Upper lobe of left lung (tissue), 6 donors: ENCODE data around the gene LRIG3. TPM values are rescaled to one million over a fixed set of nuclear protein-coding genes. Genes with fewer than 3 reads are reported as not detected.
"Not testable (repeated sequence)": the region's sequence is repeated elsewhere in the genome, so short reads cannot be mapped to it uniquely, and the experiment has no call there.

Experiments
- ATAC-seq, 2 donors: fragments of 200-7000 bp; cut with Tn5 transposase; one replicate each; pipeline ENCODE4 v1.9.1; 2022; ENCODE audit warnings: mild to moderate bottlenecking in 2 of 2, moderate library complexity in 2 of 2; ENCODE audit not compliant: low FRiP score in 2 of 2
- DNase-seq, 2 donors: peaks; one replicate each; pipeline ENCODE4 v3.0.0-alpha.2; 2019 to 2020
- H3K27ac ChIP-seq, 4 donors: fragments of 200-600 bp; sonication (generic); one replicate each; pipeline ENCODE4 v1.5.1; 2016 to 2019
- H3K27me3 ChIP-seq, 4 donors: fragments of 200-600 bp; sonication (generic); one replicate each; pipeline ENCODE4 v1.5.1; 2017 to 2019
- H3K36me3 ChIP-seq, 4 donors: fragments of 200-600 bp; sonication (generic); one replicate each; pipeline ENCODE4 v1.5.1; 2016 to 2019
- H3K4me1 ChIP-seq, 4 donors: fragments of 200-600 bp; sonication (generic); one replicate each; pipeline ENCODE4 v1.5.1; 2018 to 2019
- H3K4me3 ChIP-seq, 4 donors: fragments of 200-600 bp; sonication (generic); one replicate each; pipeline ENCODE4 v1.5.1; 2017 to 2019; ENCODE audit warnings: mild to moderate bottlenecking in 2 of 4, moderate library complexity in 1 of 4
- H3K9me3 ChIP-seq, 4 donors: fragments of 200-600 bp; sonication (generic); one replicate each; pipeline ENCODE4 v1.5.1; 2018 to 2019
- CTCF ChIP-seq, 6 experiments: fragments of 450-650 bp in 4 of 6; fragments of 200-600 bp in 2 of 6; sonication (generic) in 2 of 6; IDR thresholded peaks; one replicate each; pipeline ENCODE4 v1.5.1; 2016 to 2019; ENCODE audit warnings: antibody characterized with exemption in 6 of 6
- EP300 ChIP-seq, 4 donors: sonication (generic); formaldehyde crosslinking; IDR thresholded peaks; one replicate each; pipeline ENCODE4 v1.5.1; 2017; ENCODE audit warnings: antibody characterized with exemption in 4 of 4, control low read depth in 2 of 4
- POLR2A ChIP-seq, 4 donors: fragments of 450-650 bp; IDR thresholded peaks; one replicate each; pipeline ENCODE4 v1.5.1; 2016 to 2017; ENCODE audit warnings: antibody characterized with exemption in 4 of 4, mild to moderate bottlenecking in 2 of 4
- POLR2AphosphoS5 ChIP-seq, 2 donors: sonication (generic); formaldehyde crosslinking; IDR thresholded peaks; one replicate each; pipeline ENCODE4 v1.5.1; 2017; ENCODE audit warnings: antibody characterized with exemption in 2 of 2
- WGBS, 2 donors: methylation state at CpG; one replicate each; pipeline ENCODE4 v1.1.5; 2017 to 2018; 5-methylcytosine and 5-hydroxymethylcytosine counted together
- total RNA-seq, 6 donors: library from RNA; depleted of rRNA in 4 of 6; stranded (reverse); fragments of >200 nt in 4 of 6; gene quantifications; one replicate each; pipeline versions ENCODE4 v1.1.0 to v1.2.1, GENCODE V29; 2016 to 2021
- donor health status: DM: no; HTN: no; CAD: no; lungs with moderate emphysema.
- donor health status: DM: no; HTN: yes; CAD: no; lungs with severe emphysema.

The LRIG3 gene
- total RNA-seq, 6 donors from 2014 or later, result 18.3 to 91.8 (median 33.1) TPM

DNA sequence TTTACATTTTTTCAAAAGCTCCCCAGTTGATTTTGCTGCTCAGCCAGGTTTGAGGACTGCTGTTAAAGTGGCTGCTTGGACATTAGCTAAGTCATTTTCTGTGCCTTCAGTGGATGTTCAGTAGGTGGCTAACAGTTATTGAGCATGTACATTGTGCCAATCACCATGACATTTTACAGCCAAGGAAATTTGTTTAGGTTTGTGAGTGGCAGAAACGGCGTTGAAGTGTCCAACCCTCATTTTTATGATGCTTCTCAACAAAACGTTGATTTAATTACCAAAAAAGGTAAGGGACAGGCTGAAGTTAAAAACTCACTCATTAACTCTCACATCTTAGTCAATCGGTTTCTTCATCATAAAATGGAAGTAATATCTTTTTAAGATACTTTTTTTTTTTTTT is 37.0 kb upstream of the LRIG3 start:
- Histone ChIP-seq H3K4me3 (no peak overlapping the region), H3K27ac (no peak overlapping the region), H3K4me1 (no peaks in the 10 kb centered on the region), H3K9me3 (no peaks in the 10 kb centered on the region), H3K27me3 (no peaks in the 10 kb centered on the region), H3K36me3 (no peaks in the 10 kb centered on the region)
- DNase-seq (no peak), ATAC-seq (no peak)
- TF ChIP-seq EP300 (IDR thresholded peaks at IDR 0.05) (no peak), CTCF (IDR thresholded peaks at IDR 0.05) (no peak), POLR2A (IDR thresholded peaks at IDR 0.05) (no peak), POLR2AphosphoS5 (IDR thresholded peaks at IDR 0.05) (no peak)
- WGBS, 2 donors, result 82 to 84% methylated on average over 4 of the region's 4 CpGs

- H3K4me1 ChIP-seq, result no peaks in the 10 kb centered on the region
- no peak overlapping the region for H3K27ac ChIP-seq
- TF ChIP-seq POLR2A (IDR thresholded peaks at IDR 0.05) (no peak), EP300 (IDR thresholded peaks at IDR 0.05) (no peak), POLR2AphosphoS5 (IDR thresholded peaks at IDR 0.05) (no peak), CTCF (IDR thresholded peaks at IDR 0.05) (no peak)
- H3K36me3 ChIP-seq, result no peaks in the 10 kb centered on the region
- 80 to 82% methylated on average over 1 of the region's 1 CpG for WGBS, 2 donors
- no peaks in the 10 kb centered on the region for H3K9me3 ChIP-seq
- no peak for DNase-seq
- H3K4me3 ChIP-seq, result no peak overlapping the region
- no peak for ATAC-seq
- H3K27me3 ChIP-seq, result no peaks in the 10 kb centered on the region
Measured at GRCh38 chr12:58955849-58956248, 35.5 kb upstream of the LRIG3 start.

DNA sequence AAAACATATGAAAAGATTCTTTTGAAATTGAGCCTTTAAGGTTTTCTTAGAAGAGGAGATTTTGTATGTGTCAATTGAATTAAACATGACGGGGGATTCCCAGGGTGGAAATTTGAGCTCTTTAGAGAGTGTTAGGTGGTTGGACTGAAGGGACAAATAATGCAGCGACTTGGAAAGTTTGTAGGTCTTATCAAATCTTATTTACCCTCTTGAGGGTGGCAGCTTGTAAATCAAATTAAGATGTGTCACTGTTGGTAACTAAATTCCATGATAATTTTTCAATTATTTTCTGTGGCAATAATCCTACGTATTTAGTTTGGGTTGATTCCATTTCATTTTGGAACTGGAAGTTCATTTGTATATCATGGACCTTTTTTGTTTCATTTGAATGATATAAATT is 33.7 kb upstream of the LRIG3 start:
- Histone ChIP-seq H3K4me1 (no peaks in the 10 kb centered on the region), H3K9me3 (no peaks in the 10 kb centered on the region), H3K27ac (no peak overlapping the region), H3K4me3 (no peak overlapping the region), H3K36me3 (no peaks in the 10 kb centered on the region), H3K27me3 (no peaks in the 10 kb centered on the region)
- TF ChIP-seq EP300 (IDR thresholded peaks at IDR 0.05), result no peak
- TF ChIP-seq POLR2AphosphoS5 (IDR thresholded peaks at IDR 0.05), result no peak
- TF ChIP-seq POLR2A (IDR thresholded peaks at IDR 0.05), result no peak
- TF ChIP-seq CTCF (IDR thresholded peaks at IDR 0.05), result no peak
- no peak for ATAC-seq
- no peak for DNase-seq
- WGBS, 2 donors, result 65 to 68% methylated on average over 3 of the region's 3 CpGs

- Histone ChIP-seq H3K9me3 (no peaks in the 10 kb centered on the region), H3K27ac (no peak overlapping the region), H3K4me3 (no peak overlapping the region), H3K4me1 (no peaks in the 10 kb centered on the region), H3K36me3 (no peaks in the 10 kb centered on the region), H3K27me3 (no peaks in the 10 kb centered on the region)
- TF ChIP-seq CTCF (IDR thresholded peaks at IDR 0.05) (no peak), POLR2AphosphoS5 (IDR thresholded peaks at IDR 0.05) (no peak), POLR2A (IDR thresholded peaks at IDR 0.05) (no peak), EP300 (IDR thresholded peaks at IDR 0.05) (no peak)
- ATAC-seq, result no peak
- WGBS, 2 donors, result 55 to 66% methylated on average over 2 of the region's 2 CpGs
- DNase-seq, result no peak
Measured at GRCh38 chr12:58950739-58951100, 30.4 kb upstream of the LRIG3 start.

- H3K4me3 ChIP-seq, H3K27ac ChIP-seq, H3K27me3 ChIP-seq, H3K36me3 ChIP-seq, H3K4me1 ChIP-seq, DNase-seq, H3K9me3 ChIP-seq, ATAC-seq: not testable (repeated sequence)
- 79 to 80% methylated on average over 3 to 11 of the region's 11 CpGs for WGBS, 2 donors
Measured at GRCh38 chr12:58949954-58950738, 29.8 kb upstream of the LRIG3 start.
